Uterus (tissue), 2 donors: Measurements from ENCODE around the gene TMED3.

Experiments
- CTCF ChIP-seq, 4 experiments: fragments of 200-600 bp in 2 of 4; fragments of 450-650 bp in 2 of 4; sonication (generic) in 2 of 4; IDR thresholded peaks; one replicate each; pipeline ENCODE4 v1.5.1; 2016 to 2019; ENCODE audit warnings: antibody characterized with exemption in 4 of 4, mild to moderate bottlenecking in 2 of 4, moderate library complexity in 1 of 4
- POLR2A ChIP-seq, 2 donors: fragments of 450-650 bp; IDR thresholded peaks; one replicate each; pipeline ENCODE4 v1.6.1; 2016; ENCODE audit warnings: antibody characterized with exemption in 2 of 2, mild to moderate bottlenecking in 1 of 2, moderate library complexity in 1 of 2

- TF ChIP-seq CTCF (IDR thresholded peaks at IDR 0.05), result no peak
- TF ChIP-seq POLR2A (IDR thresholded peaks at IDR 0.05), result no peak
Observed at GRCh38 chr15:79311901-79312553, 1.1 kb downstream of the TMED3 start.
